Activated T-cell treated with anti-CD3 and anti-CD28 coated beads for 24 hours (primary cell): Measurements from ENCODE around the gene CYB5RL.

Experiments used
- DNase-seq: peaks from one replicate; pipeline ENCODE4 v3.0.0-alpha.2; 2020; ENCODE audit warnings: low read depth

Gene CYB5RL

DNA sequence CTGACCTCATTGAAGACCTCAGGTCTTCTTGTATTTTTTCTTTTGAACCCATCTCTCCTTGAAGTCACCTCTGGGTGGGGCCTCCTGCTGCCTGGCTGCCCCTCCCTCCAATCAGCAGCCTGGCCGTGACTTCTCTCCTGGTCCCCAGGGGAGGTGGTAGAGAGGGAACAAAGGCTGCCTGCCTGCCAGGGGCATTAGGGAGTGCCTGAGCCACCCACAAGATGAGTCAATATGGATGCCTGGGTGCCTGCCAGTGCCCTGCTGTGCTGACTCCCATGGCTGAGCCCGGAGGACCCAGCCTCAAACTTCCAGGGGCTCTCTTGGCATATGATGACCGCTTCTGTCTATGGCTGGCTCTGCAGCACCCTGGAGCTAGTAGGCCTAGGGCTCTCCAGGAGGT is 41.8 kb downstream of the CYB5RL start:
- no peak for DNase-seq

DNA sequence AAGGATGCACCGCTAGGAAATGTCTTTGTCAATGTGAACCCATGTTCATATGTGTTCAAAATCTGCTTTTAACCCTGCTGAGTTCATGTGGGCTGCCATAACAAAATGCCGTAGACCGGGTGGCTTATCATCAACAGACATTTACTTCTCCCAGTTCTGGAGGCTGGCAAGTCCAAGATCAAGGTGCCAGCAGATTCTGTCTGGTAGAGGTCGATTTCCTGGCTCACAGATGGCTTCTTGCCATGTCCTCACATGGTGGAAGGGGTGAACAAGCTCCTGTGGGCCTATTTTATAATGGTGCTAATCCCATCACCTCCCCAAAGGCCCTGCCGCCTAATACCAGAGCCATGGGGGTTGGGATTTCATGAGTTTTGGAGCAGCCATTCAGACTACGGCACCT is 42.4 kb downstream of the CYB5RL start:
- DNase-seq, result no peak

DNA sequence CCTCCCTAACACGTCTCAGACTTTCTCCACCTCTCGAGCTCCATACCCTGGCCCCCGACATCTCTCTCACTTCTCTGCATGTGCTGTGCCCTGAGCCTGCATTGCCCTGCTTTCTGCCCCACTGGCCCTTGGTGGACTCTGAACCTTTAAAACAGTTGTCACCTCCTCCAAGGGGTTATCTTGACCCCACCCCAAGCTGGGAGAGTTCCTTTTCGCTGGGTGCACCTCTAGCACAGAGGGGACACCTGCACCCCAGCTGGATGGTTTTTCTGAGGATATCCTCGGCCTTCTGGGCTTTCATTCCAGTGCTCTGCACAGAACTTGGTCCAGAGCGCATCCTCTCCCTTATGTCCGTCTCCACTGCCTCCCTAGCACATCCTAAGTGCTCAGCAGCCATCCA is 42.8 kb downstream of the CYB5RL start:
- DNase-seq, result no peak

- no peak for DNase-seq
Observed at GRCh38 chr1:54156201-54156600, 43.6 kb downstream of the CYB5RL start.

GRCh38 chr1:54153535-54154439 is 46.0 kb downstream of the CYB5RL start:
- no peak for DNase-seq

GRCh38 chr1:54152696-54153095 is 47.1 kb downstream of the CYB5RL start, which contains the start of gene CDCP2:
Gene CDCP2 (minus strand): TSS chr1:54153000. CDS start chr1:54152922, 78 bp downstream.
- DNase-seq, result no peak

- DNase-seq, result no peak
Observed at GRCh38 chr1:54151013-54151412, 48.8 kb downstream of the CYB5RL start.
